CD4-positive, alpha-beta T cell (primary cell): Measurements from ENCODE around the gene GPSM3. TPM values are rescaled to one million over a fixed set of nuclear protein-coding genes. Genes with fewer than 3 reads are reported as not detected.

Experiments
- ATAC-seq: fragments of 200-7000 bp; cut with Tn5 transposase; one replicate; pipeline ENCODE4 v1.10.0; 2022; ENCODE audit warnings: mild to moderate bottlenecking; ENCODE audit not compliant: poor library complexity
- CTCF ChIA-PET: fragments of 350-600 bp; sonication (Branson Sonifier 250); formaldehyde crosslinking; loops from one replicate; lab custom pipeline; 2021; ENCODE audit warnings: antibody characterized with exemption, inconsistent platforms; lab: Charles Lee
- POLR2A ChIA-PET: fragments of 350-600 bp; sonication (Branson Sonifier 250); formaldehyde crosslinking; loops from one replicate; lab custom pipeline; 2021; ENCODE audit warnings: antibody characterized with exemption, inconsistent platforms; lab: Charles Lee
- DNase-seq, 14 experiments: peaks; one replicate each; pipeline ENCODE4 v3.0.0-alpha.2; 2013 to 2020; ENCODE audit warnings: mixed read lengths in 2 of 14
- H3K27ac ChIP-seq, 2 donors: one replicate each; pipeline versions ENCODE4 v1.5.1 to v1.7.0; 2013; ENCODE audit warnings: low read length in 2 of 2, low read depth in 1 of 2, mild to moderate bottlenecking in 1 of 2
- H3K27me3 ChIP-seq, 2 experiments: 1 replicate in 1 of 2; 2 replicates in 1 of 2; pipeline versions ENCODE4 v1.6.1 to v1.7.0; 2013; ENCODE audit warnings: low read length in 2 of 2, control low read depth in 1 of 2, mild to moderate bottlenecking in 1 of 2, moderate library complexity in 1 of 2; ENCODE audit not compliant: insufficient read depth in 2 of 2, control insufficient read depth in 1 of 2
- H3K36me3 ChIP-seq: one replicate; pipeline ENCODE4 v1.6.1; 2013; ENCODE audit warnings: low read length, control low read depth; ENCODE audit not compliant: insufficient read depth
- H3K4me1 ChIP-seq: one replicate; pipeline ENCODE4 v1.6.1; 2013; ENCODE audit warnings: low read length, control low read depth; ENCODE audit not compliant: insufficient read depth
- H3K4me3 ChIP-seq: one replicate; pipeline ENCODE4 v1.5.1; 2013; ENCODE audit warnings: mild to moderate bottlenecking, low read length, moderate library complexity
- H3K9me3 ChIP-seq, 2 experiments: 1 replicate in 1 of 2; 2 replicates in 1 of 2; pipeline versions ENCODE4 v1.6.1 to v1.7.0; 2013; ENCODE audit warnings: low read length in 2 of 2, mild to moderate bottlenecking in 2 of 2, control low read depth in 1 of 2, moderate library complexity in 1 of 2; ENCODE audit not compliant: control insufficient read depth in 1 of 2, insufficient read depth in 1 of 2
- H3K27ac Mint-ChIP-seq: one replicate; pipeline ENCODE4 v1.8.0; 2020; ENCODE audit warnings: mixed read lengths
- H3K27me3 Mint-ChIP-seq: one replicate; pipeline ENCODE4 v1.8.0; 2021; ENCODE audit warnings: mixed read lengths
- H3K36me3 Mint-ChIP-seq: one replicate; pipeline ENCODE4 v1.8.0; 2021; ENCODE audit warnings: low read depth, mixed read lengths
- H3K4me1 Mint-ChIP-seq: one replicate; pipeline ENCODE4 v1.8.0; 2021; ENCODE audit warnings: low read depth, mixed read lengths
- H3K4me3 Mint-ChIP-seq: one replicate; pipeline ENCODE4 v1.8.0; 2020; ENCODE audit warnings: mild to moderate bottlenecking, mixed read lengths
- H3K9me3 Mint-ChIP-seq: one replicate; pipeline ENCODE4 v1.8.0; 2020; ENCODE audit warnings: mixed read lengths
- intact Hi-C, 2 experiments: fragments of 100-400 bp; cut with DNase I in 1 of 2; cut with micrococcal nuclease in 1 of 2; formaldehyde crosslinking; loops; one replicate each; pipeline versions ENCODE4 v1.15.1 to v1.9.0; 2023 to 2025; cut with DNase I, micrococcal nuclease
- total RNA-seq, 174 experiments: library from RNA in 2 of 174; stranded (reverse) in 2 of 174; gene quantifications; one replicate each; pipeline ENCODE4 v1.2.3 and lab custom pipeline; 2021 to 2026
- TF ChIP-seq, protein P1 (sequence below): fragments of 200-600 bp; IDR thresholded peaks from one replicate; pipeline ENCODE4 v1.8.0; 2022; ENCODE audit warnings: antibody characterized with exemption, mild to moderate bottlenecking

The GPSM3 gene
- total RNA-seq, 2 experiments from 2014 or later, result 190 to 202 TPM

DNA sequence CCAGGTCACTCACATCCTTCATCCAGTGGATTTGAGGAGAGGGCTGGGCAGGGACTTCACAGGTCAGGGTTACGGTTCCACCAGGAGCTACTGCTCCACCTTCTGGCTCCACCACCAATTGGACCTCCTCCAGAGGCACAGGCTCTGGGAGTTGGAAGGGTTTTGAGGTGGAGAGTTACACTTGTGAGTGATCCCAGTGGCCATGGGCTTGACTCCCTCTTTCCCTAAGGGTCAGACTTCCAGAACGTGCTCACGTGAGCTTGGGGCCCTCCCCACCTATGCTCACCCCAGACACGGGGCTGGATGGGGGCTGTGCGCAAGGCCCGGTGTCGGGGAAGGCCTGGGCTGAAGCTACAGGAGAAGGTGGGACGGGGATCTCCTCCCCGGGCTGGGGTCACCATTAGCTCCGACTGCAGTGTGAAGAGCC, 9.9 kb downstream of the GPSM3 start:
- peaks cover 48% of the 10 kb centered on the region for H3K4me1 Mint-ChIP-seq

DNA sequence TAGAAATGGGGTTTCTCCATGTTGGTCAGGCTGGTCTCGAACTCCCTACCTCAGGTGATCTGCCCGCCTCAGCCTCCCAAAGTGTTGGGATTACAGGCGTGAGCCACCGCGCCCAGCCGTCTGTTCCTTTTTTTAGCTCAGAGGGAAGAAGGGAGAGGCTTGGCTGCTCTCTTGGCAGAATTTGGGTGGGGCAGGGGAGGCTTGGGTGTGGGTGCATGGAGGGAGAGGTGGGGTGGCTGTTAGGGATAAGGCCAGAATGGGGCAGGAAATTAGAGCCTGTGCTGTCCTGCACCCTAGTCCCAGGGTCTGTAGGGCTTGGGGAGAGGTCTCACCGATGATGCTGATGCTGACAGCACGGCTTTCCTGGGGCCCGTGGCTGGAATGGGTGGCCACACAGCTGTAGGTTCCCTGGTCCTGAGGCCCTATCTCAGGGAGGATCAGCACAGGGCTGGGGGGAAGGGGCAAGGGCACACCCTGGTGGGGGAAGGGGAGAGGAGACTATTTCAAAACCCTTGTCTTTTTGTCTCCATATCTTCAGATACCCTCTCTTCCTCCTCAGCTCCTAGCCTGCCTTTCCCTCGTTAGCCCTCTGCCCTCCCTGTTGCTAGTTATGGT, 10.4 kb downstream of the GPSM3 start:
- H3K4me1 ChIP-seq, result peaks cover 61% of the 10 kb centered on the region
- Mint-ChIP-seq H3K4me3 (no peak overlapping the region), H3K9me3 (no peaks in the 10 kb centered on the region), H3K27ac (no peak overlapping the region), H3K36me3 (peaks cover 78% of the 10 kb centered on the region), H3K4me1 (peaks cover 48% of the 10 kb centered on the region), H3K27me3 (no peaks in the 10 kb centered on the region)
- H3K9me3 ChIP-seq, result no peaks in the 10 kb centered on the region
- intact Hi-C loops, result no loop called here
- TF ChIP-seq, protein P1, sequence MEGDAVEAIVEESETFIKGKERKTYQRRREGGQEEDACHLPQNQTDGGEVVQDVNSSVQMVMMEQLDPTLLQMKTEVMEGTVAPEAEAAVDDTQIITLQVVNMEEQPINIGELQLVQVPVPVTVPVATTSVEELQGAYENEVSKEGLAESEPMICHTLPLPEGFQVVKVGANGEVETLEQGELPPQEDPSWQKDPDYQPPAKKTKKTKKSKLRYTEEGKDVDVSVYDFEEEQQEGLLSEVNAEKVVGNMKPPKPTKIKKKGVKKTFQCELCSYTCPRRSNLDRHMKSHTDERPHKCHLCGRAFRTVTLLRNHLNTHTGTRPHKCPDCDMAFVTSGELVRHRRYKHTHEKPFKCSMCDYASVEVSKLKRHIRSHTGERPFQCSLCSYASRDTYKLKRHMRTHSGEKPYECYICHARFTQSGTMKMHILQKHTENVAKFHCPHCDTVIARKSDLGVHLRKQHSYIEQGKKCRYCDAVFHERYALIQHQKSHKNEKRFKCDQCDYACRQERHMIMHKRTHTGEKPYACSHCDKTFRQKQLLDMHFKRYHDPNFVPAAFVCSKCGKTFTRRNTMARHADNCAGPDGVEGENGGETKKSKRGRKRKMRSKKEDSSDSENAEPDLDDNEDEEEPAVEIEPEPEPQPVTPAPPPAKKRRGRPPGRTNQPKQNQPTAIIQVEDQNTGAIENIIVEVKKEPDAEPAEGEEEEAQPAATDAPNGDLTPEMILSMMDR, result no peak
- CTCF ChIA-PET, result interaction anchor here (1.2 kb wide), 1 partner anchor 13 kb away, joined by 3 read pairs; no protein-coding TSS in a partner anchor
- H3K27ac ChIP-seq, result no peak overlapping the region
- POLR2A ChIA-PET, result interaction anchor here (0.6 to 8.1 kb wide), 2 partner anchors 11 to 52 kb away, joined by 3 to 242 read pairs; partner anchors contain the start of genes FKBPL, GPSM3 and PBX2
- DNase-seq (peak in 1 of 14 experiments; percentile 1), ATAC-seq (no peak)
- no peaks in the 10 kb centered on the region for H3K27me3 ChIP-seq
- H3K36me3 ChIP-seq, result peaks cover 56% of the 10 kb centered on the region
- H3K4me3 ChIP-seq, result no peak overlapping the region

More for the DNA sequence above, 9.9 kb downstream of the GPSM3 start:
- intact Hi-C loops, result no loop called here
- H3K9me3 Mint-ChIP-seq, result no peaks in the 10 kb centered on the region
- H3K36me3 ChIP-seq, result peaks cover 62% of the 10 kb centered on the region
- H3K27me3 ChIP-seq, result no peaks in the 10 kb centered on the region
- ATAC-seq, result no peak
- no peak overlapping the region for H3K4me3 Mint-ChIP-seq
- DNase-seq, result no peak
- H3K27ac Mint-ChIP-seq, result peak overlapping the region; percentile 44
- ChIA-PET CTCF (no interaction called here), POLR2A (interaction anchor here (8.1 kb wide), 1 partner anchor 10 kb away, joined by 242 read pairs; the partner anchor contains the start of genes GPSM3 and PBX2)
- H3K27me3 Mint-ChIP-seq, result no peaks in the 10 kb centered on the region
- H3K36me3 Mint-ChIP-seq, result peaks cover 81% of the 10 kb centered on the region
- H3K27ac ChIP-seq, result no peak overlapping the region
- TF ChIP-seq, protein P1, result no peak
- H3K4me1 ChIP-seq, result peaks cover 61% of the 10 kb centered on the region
- no peak overlapping the region for H3K4me3 ChIP-seq
- no peaks in the 10 kb centered on the region for H3K9me3 ChIP-seq

DNA sequence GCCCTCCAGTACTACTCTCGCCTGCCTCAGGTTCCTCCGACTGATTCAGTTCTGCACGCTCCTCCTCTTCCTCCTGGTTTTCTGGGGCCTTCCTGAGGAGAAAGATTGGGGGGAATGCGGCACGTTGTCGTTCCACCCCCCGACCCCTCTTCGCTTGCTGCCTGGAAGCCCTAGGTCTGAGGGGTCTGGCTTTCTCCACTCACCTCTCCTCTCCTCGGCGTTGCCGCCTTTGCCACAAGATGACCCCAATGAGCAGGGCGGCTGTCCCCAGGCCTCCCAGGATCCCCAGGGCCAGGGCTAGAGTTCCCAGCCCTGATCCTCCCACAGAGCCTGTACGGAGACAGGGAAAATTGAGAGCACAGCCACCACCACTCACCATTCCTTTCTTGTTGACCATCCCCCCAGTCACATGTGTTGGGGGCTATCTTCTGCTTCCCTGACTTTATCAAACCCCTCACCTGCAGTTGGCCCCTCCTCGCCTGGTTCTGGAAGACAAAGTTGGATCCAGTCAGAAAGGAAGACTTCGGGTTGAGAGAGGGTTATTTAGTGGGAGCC, 11.2 kb downstream of the GPSM3 start:
- DNase-seq, result peak in 1 of 14 experiments; percentile 1
- H3K4me1 Mint-ChIP-seq, result peaks cover 48% of the 10 kb centered on the region
- ATAC-seq, result no peak

More for the DNA sequence above, 11.2 kb downstream of the GPSM3 start:
- Mint-ChIP-seq H3K9me3 (no peaks in the 10 kb centered on the region), H3K27ac (no peak overlapping the region), H3K27me3 (no peaks in the 10 kb centered on the region), H3K36me3 (peaks cover 70% of the 10 kb centered on the region), H3K4me3 (no peak overlapping the region)
- Histone ChIP-seq H3K27ac (no peak overlapping the region), H3K27me3 (no peaks in the 10 kb centered on the region), H3K4me3 (no peak overlapping the region), H3K4me1 (peaks cover 61% of the 10 kb centered on the region), H3K9me3 (no peaks in the 10 kb centered on the region), H3K36me3 (peaks cover 48% of the 10 kb centered on the region)
- ChIA-PET POLR2A (interaction anchor here (8.1 kb wide), 1 partner anchor 12 kb away, joined by 242 read pairs; the partner anchor contains the start of genes GPSM3 and PBX2), CTCF (interaction anchor here (1.2 kb wide), 1 partner anchor 14 kb away, joined by 3 read pairs; no protein-coding TSS in a partner anchor)
- TF ChIP-seq, protein P1, result no peak
- intact Hi-C loops, result no loop called here
